GM12864 (cell line): ENCODE data around the gene XK.
A peak's percentile ranks its signal among the peaks of the same experiment; 100 is the strongest.

Experiments used
- DNase-seq: peaks from one replicate; pipeline ENCODE4 v3.0.0-alpha.2; 2011; ENCODE audit warnings: low read depth
- H3K4me3 ChIP-seq: 2 replicates; pipeline ENCODE4 v1.5.1; 2011; ENCODE audit warnings: mild to moderate bottlenecking, low read depth, low read length, control low read depth
- CTCF ChIP-seq: IDR thresholded peaks from 2 replicates; pipeline ENCODE4 v1.5.1; 2011; ENCODE audit warnings: low read depth, mild to moderate bottlenecking, moderate library complexity, low read length, control low read depth, inconsistent platforms; ENCODE audit errors: missing control alignments

The XK gene

GRCh38 chrX:37717708-37718107 lies 32.1 kb downstream of the XK start:
- no peak for DNase-seq
- no peak overlapping the region for H3K4me3 ChIP-seq
- TF ChIP-seq CTCF = no peak

- H3K4me3 ChIP-seq = no peak overlapping the region
- TF ChIP-seq CTCF = no peak
- DNase-seq = no peak
Measured at GRCh38 chrX:37722595-37722994, 37.0 kb downstream of the XK start.

- TF ChIP-seq CTCF = no peak
- H3K4me3 ChIP-seq = no peak overlapping the region
Measured at GRCh38 chrX:37726346-37726745, 40.8 kb downstream of the XK start.

GRCh38 chrX:37745354-37745753 lies 59.8 kb downstream of the XK start:
- no peak for DNase-seq
- no peak overlapping the region for H3K4me3 ChIP-seq
- peak; percentile 63 for TF ChIP-seq CTCF

More at GRCh38 chrX:37726346-37726745, 40.8 kb downstream of the XK start:
- no peak for DNase-seq

DNA sequence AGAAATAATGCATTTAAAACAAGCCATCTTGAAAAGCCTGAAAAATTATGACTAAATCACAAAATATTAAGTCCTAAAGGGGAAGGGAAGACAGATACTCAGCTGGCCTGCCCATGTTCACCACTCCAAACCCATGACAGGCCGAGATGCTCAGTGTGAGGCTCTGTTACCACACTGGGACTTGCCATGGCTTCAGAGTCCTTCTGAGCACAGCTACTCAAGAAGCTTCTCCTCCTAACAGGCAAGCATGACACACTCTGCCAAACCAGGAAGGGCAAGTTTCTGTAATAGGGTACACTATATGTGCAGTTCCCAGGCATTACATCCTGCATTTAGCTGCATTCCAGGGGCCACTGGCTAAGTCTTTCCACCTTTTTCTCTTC lies 60.2 kb downstream of the XK start:
- DNase-seq = no peak
- no peak for TF ChIP-seq CTCF
- H3K4me3 ChIP-seq = no peak overlapping the region

DNA sequence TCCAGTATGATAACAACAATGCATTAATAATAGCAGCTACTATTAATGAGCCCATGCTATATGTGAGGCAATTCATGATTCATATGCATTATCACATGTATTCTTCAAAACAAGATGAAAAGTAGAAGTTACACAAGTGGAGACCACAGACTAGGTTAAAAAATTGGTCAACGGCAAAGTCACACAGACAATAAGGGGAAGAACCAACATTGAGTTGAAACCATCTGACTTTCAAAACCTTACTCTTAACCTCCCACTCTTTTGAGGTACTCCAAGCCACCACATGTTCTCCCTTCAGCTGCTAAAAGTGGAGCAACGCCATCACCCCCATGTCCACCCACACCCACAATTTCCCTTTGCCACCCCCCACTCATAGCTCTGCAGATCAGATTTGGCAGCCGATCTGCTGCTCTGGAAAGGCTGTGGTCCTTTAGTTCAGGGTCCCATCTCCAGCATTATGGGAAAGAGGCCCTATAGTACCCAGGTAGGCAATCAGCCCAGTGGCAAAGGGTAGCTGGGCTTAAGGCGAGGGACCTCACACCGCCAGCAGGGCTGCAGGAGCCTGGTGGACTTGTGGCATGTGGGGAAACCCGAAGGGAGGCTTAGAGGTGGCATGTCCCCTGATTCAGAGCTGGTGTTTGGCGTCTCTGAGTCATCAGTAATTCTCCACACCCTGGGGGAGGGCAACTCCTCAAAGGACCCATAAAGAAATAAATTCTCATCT lies 60.8 kb downstream of the XK start:
- H3K4me3 ChIP-seq = no peak overlapping the region
- DNase-seq = peak; percentile 64
- TF ChIP-seq CTCF = no peak

DNA sequence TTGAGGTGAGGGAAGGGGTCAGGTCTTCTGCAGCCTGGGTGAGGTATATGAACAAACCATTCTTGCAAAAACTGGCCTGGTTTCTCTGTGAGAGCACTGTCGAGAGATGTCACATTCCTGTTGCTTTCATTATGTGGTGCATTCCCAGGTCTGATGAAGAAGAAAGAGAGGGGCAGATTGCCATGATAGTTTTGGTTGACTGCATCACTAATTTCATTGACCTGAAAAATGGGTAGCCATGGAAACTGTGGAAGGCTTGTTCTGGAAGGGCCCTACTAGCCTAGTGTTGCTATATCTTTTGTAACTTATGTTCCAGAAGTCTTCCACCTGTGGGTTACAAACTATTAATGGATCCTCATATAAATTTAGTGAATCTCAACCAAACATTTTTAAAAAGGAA lies 61.4 kb downstream of the XK start:
- H3K4me3 ChIP-seq = no peak overlapping the region
- no peak for TF ChIP-seq CTCF
- DNase-seq = no peak
